Suprapubic skin (tissue), 4 donors: ENCODE results near the gene AIDA. TPM values are rescaled to one million over a fixed set of nuclear protein-coding genes. Genes with fewer than 3 reads are reported as not detected.

Source experiments
- DNase-seq, 2 donors: peaks; one replicate each; pipeline ENCODE4 v3.0.0-alpha.2; 2019; ENCODE audit warnings: low spot score in 2 of 2
- H3K27ac ChIP-seq: fragments of 200-600 bp; sonication (generic); one replicate; pipeline ENCODE4 v1.5.1; 2019
- H3K27me3 ChIP-seq: fragments of 200-600 bp; sonication (generic); one replicate; pipeline ENCODE4 v1.5.1; 2019
- H3K36me3 ChIP-seq: fragments of 200-600 bp; sonication (generic); one replicate; pipeline ENCODE4 v1.5.1; 2019
- H3K4me1 ChIP-seq: fragments of 200-600 bp; sonication (generic); one replicate; pipeline ENCODE4 v1.5.1; 2019
- H3K4me3 ChIP-seq: fragments of 200-600 bp; sonication (generic); one replicate; pipeline ENCODE4 v1.5.1; 2019; ENCODE audit warnings: mild to moderate bottlenecking
- H3K9me3 ChIP-seq: fragments of 200-600 bp; sonication (generic); one replicate; pipeline ENCODE4 v1.5.1; 2019
- CTCF ChIP-seq, 2 donors: fragments of 200-600 bp in 1 of 2; fragments of 450-650 bp in 1 of 2; sonication (generic) in 1 of 2; IDR thresholded peaks; one replicate each; pipeline ENCODE4 v1.5.1; 2016 to 2019; ENCODE audit warnings: antibody characterized with exemption in 2 of 2, mild to moderate bottlenecking in 1 of 2, moderate library complexity in 1 of 2
- EP300 ChIP-seq: sonication (generic); formaldehyde crosslinking; IDR thresholded peaks from one replicate; pipeline ENCODE4 v1.6.1; 2017; ENCODE audit warnings: antibody characterized with exemption
- POLR2A ChIP-seq, 2 donors: fragments of 450-650 bp; IDR thresholded peaks; one replicate each; pipeline ENCODE4 v1.6.1; 2017; ENCODE audit warnings: antibody characterized with exemption in 2 of 2, mild to moderate bottlenecking in 2 of 2, moderate library complexity in 2 of 2
- POLR2AphosphoS5 ChIP-seq, 3 donors: sonication (generic); formaldehyde crosslinking; IDR thresholded peaks; one replicate each; pipeline ENCODE4 v1.6.1; 2017; ENCODE audit warnings: antibody characterized with exemption in 3 of 3
- WGBS: methylation state at CpG from one replicate; pipeline ENCODE4 v1.1.5; 2018; 5-methylcytosine and 5-hydroxymethylcytosine counted together
- total RNA-seq, 4 donors: library from RNA; depleted of rRNA; stranded (reverse); fragments of >200 nt; gene quantifications; one replicate each; pipeline ENCODE4 v1.1.0, GENCODE V29; 2016

The AIDA gene
- total RNA-seq, 4 donors from 2014 or later: 27.1 to 31.3 (median 29.1) TPM

GRCh38 chr1:222620566-222620965, 91.7 kb downstream of the AIDA start:
- Histone ChIP-seq H3K9me3 (no peaks in the 10 kb centered on the region), H3K4me3 (no peak overlapping the region), H3K4me1 (peaks cover 21% of the 10 kb centered on the region), H3K36me3 (peaks cover 15% of the 10 kb centered on the region), H3K27me3 (no peaks in the 10 kb centered on the region), H3K27ac (no peak overlapping the region)
- DNase-seq: no peak
- TF ChIP-seq POLR2AphosphoS5 (IDR thresholded peaks at IDR 0.05) (no peak), CTCF (IDR thresholded peaks at IDR 0.05) (no peak), POLR2A (IDR thresholded peaks at IDR 0.05) (no peak), EP300 (no peak)
- 82% methylated on average over 2 of the region's 2 CpGs for WGBS

GRCh38 chr1:222618880-222619596, 93.3 kb downstream of the AIDA start:
- 25% methylated on average over 19 of the region's 20 CpGs for WGBS
- TF ChIP-seq EP300 (no peak), POLR2A (IDR thresholded peaks at IDR 0.05) (no peak), POLR2AphosphoS5 (IDR thresholded peaks at IDR 0.05) (no peak), CTCF (IDR thresholded peaks at IDR 0.05) (no peak)
- no peaks in the 10 kb centered on the region for H3K9me3 ChIP-seq
- H3K4me3 ChIP-seq: peak overlapping the region; percentile 83
- no peak for DNase-seq
- peaks cover 2% of the 10 kb centered on the region for H3K36me3 ChIP-seq
- no peak overlapping the region for H3K27ac ChIP-seq
- H3K4me1 ChIP-seq: peaks cover 21% of the 10 kb centered on the region
- H3K27me3 ChIP-seq: peaks cover 1% of the 10 kb centered on the region

Other genes with a start within 250 kb of the AIDA start
- gene HHIPL2, start 164.4 kb downstream of the AIDA start, total RNA-seq: under 1 TPM in 1 of 4 donors, not detected in 3; 0.32 TPM
- gene TAF1A, start 122.6 kb downstream of the AIDA start, total RNA-seq: 1 to 10 TPM; 1.3 to 3.9 (median 2.5) TPM
- gene MIA3, start 94.4 kb downstream of the AIDA start, total RNA-seq: 10 to 100 TPM; 29.9 to 62.3 (median 46.1) TPM
- 10 to 100 TPM; 41.8 to 57.8 (median 53.8) TPM for gene BROX, start 73 bp upstream of the AIDA start, total RNA-seq
- 1 to 10 TPM in 1 of 4 donors, not detected in 3; 2.0 TPM for gene FAM177B, start 24.7 kb upstream of the AIDA start, total RNA-seq
- 10 to 100 TPM in 2 of 4 donors, 1 to 10 TPM in 2; 8.3 to 20.9 (median 14.9) TPM for gene DISP1, start 102.5 kb upstream of the AIDA start, total RNA-seq